HCT116 (cell line): ENCODE results near the gene DOK5. TPM values are rescaled to one million over a fixed set of nuclear protein-coding genes. Genes with fewer than 3 reads are reported as not detected.

ENCODE experiments used
- ATAC-seq: fragments of 200-7000 bp; cut with Tn5 transposase; 2 replicates; pipeline ENCODE4 v1.9.1; 2020; ENCODE audit warnings: mild to moderate bottlenecking, moderate library complexity
- BruUV-seq: library from RNA; stranded (reverse); fragments of 400-500 nt; replicated peaks from 2 replicates; lab custom pipeline; 2021; lab: Mats Ljungman, UMichigan
- CTCF ChIA-PET: fragments of 300-600 bp; sonication (Branson Sonifier 250); formaldehyde crosslinking; loops from one replicate; lab custom pipeline; 2021; ENCODE audit warnings: antibody characterized with exemption; lab: Charles Lee
- POLR2A ChIA-PET: fragments of 300-600, 350-600 bp; sonication (Branson Sonifier 250); formaldehyde crosslinking; loops from one replicate; lab custom pipeline; 2021; ENCODE audit warnings: antibody characterized with exemption; lab: Charles Lee
- RAD21 ChIA-PET, 2 experiments: fragments of 300-600 bp; sonication (Branson Sonifier 250); formaldehyde crosslinking; loops; one replicate each; lab custom pipeline; 2023; ENCODE audit warnings: low total read pairs in 2 of 2; ENCODE audit not compliant: uncharacterized antibody in 2 of 2, unreplicated experiment in 2 of 2, low non-redundant PET in 1 of 2; lab: Charles Lee
- DNase-seq: peaks from one replicate; pipeline ENCODE4 v3.0.0-alpha.2; 2010; ENCODE audit warnings: low read depth, low spot score
- H2AFZ ChIP-seq: fragments of 200-600 bp; shearing (Covaris generic), sonication (generic); 2 replicates; pipeline ENCODE4 v1.6.1; 2017; ENCODE audit warnings: low read depth, mixed run types, mixed read lengths, antibody characterized with exemption, low read length; ENCODE audit not compliant: poor library complexity, severe bottlenecking
- H3K27ac ChIP-seq: 2 replicates; pipeline ENCODE4 v1.5.1; 2012; ENCODE audit warnings: low read depth, low read length
- H3K27me3 ChIP-seq: fragments of 200-600 bp; sonication (generic); 2 replicates; pipeline ENCODE4 v1.6.1; 2016; ENCODE audit warnings: mixed run types, low read length, mixed read lengths; ENCODE audit not compliant: insufficient read depth
- H3K36me3 ChIP-seq, 2 experiments: fragments of 200-500 bp in 1 of 2; fragments of 200-600 bp in 1 of 2; sonication (Bioruptor generic) in 1 of 2; sonication (generic) in 1 of 2; 2 replicates each; pipeline versions ENCODE4 v1.5.1 to v1.6.1; 2014 to 2016; ENCODE audit warnings: low read length in 2 of 2, inconsistent platforms in 1 of 2, mixed read lengths in 1 of 2, mixed run types in 1 of 2; ENCODE audit not compliant: insufficient read depth in 2 of 2, control insufficient read depth in 1 of 2
- H3K4me1 ChIP-seq, 2 experiments: fragments of 200-600 bp in 1 of 2; sonication (generic) in 1 of 2; 2 replicates each; pipeline versions ENCODE4 v1.5.1 to v1.6.1; 2012 to 2017; ENCODE audit warnings: low read length in 2 of 2, inconsistent platforms in 1 of 2, mild to moderate bottlenecking in 1 of 2, mixed read lengths in 1 of 2, mixed run types in 1 of 2, moderate library complexity in 1 of 2; ENCODE audit not compliant: insufficient read depth in 2 of 2, control insufficient read depth in 1 of 2
- H3K4me2 ChIP-seq: fragments of 200-600 bp; sonication (generic); 2 replicates; pipeline ENCODE4 v1.6.1; 2017; ENCODE audit warnings: mixed run types, low read length, mixed read lengths
- H3K4me3 ChIP-seq, 2 experiments: fragments of 200-600 bp in 1 of 2; sonication (generic) in 1 of 2; replicated peaks in 1 of 2; 2 replicates each; pipeline ENCODE4 v1.5.1; 2011 to 2016; ENCODE audit warnings: low read length in 2 of 2, control low read depth in 1 of 2, low read depth in 1 of 2, mild to moderate bottlenecking in 1 of 2, mixed read lengths in 1 of 2, mixed run types in 1 of 2
- H3K79me2 ChIP-seq: fragments of 200-600 bp; sonication (generic); 2 replicates; pipeline ENCODE4 v1.6.1; 2017; ENCODE audit warnings: mild to moderate bottlenecking, mixed run types, low read length, moderate library complexity, mixed read lengths; ENCODE audit not compliant: insufficient read depth
- H3K9ac ChIP-seq: fragments of 200-600 bp; sonication (generic); 2 replicates; pipeline ENCODE4 v1.6.1; 2016; ENCODE audit warnings: low read length, mixed read lengths
- H3K9me2 ChIP-seq: fragments of 200-600 bp; sonication (generic), shearing (Covaris generic); 2 replicates; pipeline ENCODE4 v1.6.1; 2017; ENCODE audit warnings: mixed run types, mild to moderate bottlenecking, moderate library complexity; ENCODE audit not compliant: insufficient read depth
- H3K9me3 ChIP-seq, 2 experiments: fragments of 200-500 bp in 1 of 2; fragments of 200-600 bp in 1 of 2; sonication (Bioruptor generic) in 1 of 2; sonication (generic) in 1 of 2; 2 replicates each; pipeline ENCODE4 v1.6.1; 2014 to 2017; ENCODE audit warnings: low read length in 2 of 2, mixed read lengths in 2 of 2, inconsistent platforms in 1 of 2, low read depth in 1 of 2, mild to moderate bottlenecking in 1 of 2, mixed run types in 1 of 2, moderate library complexity in 1 of 2; ENCODE audit not compliant: control insufficient read depth in 1 of 2, insufficient read depth in 1 of 2
- H4K20me1 ChIP-seq: fragments of 200-600 bp; sonication (generic), shearing (Covaris generic); 2 replicates; pipeline ENCODE4 v1.6.1; 2017; ENCODE audit warnings: mixed run types, mild to moderate bottlenecking, moderate library complexity; ENCODE audit not compliant: insufficient read depth
- CBX3 ChIP-seq: IDR thresholded peaks from 2 replicates; pipeline ENCODE4 v1.6.1; 2012; ENCODE audit warnings: low read depth
- CEBPB ChIP-seq: IDR thresholded peaks from 2 replicates; pipeline ENCODE4 v1.6.1; 2012; ENCODE audit warnings: low read depth
- ELF1 ChIP-seq: IDR thresholded peaks from 2 replicates; pipeline ENCODE4 v1.6.1; 2012; ENCODE audit warnings: low read depth, borderline replicate concordance
- EZH2 ChIP-seq: fragments of 200-600 bp; sonication (generic); IDR thresholded peaks from 2 replicates; pipeline ENCODE4 v1.6.1; 2017; ENCODE audit warnings: antibody characterized with exemption, mixed run types
- EZH2phosphoT487 ChIP-seq: fragments of 200-600 bp; IDR thresholded peaks from 2 replicates; pipeline ENCODE4 v1.6.1; 2018; ENCODE audit warnings: antibody characterized with exemption, borderline replicate concordance
- JUND ChIP-seq: IDR thresholded peaks from 2 replicates; pipeline ENCODE4 v1.6.1; 2012
- POLR2A ChIP-seq: IDR thresholded peaks from 2 replicates; pipeline ENCODE4 v1.7.0; 2011; ENCODE audit warnings: borderline replicate concordance; ENCODE audit not compliant: insufficient read depth, insufficient read length; ENCODE audit errors: extremely low read depth
- POLR2AphosphoS5 ChIP-seq: IDR thresholded peaks from 2 replicates; pipeline ENCODE4 v1.6.1; 2011; ENCODE audit warnings: mild to moderate bottlenecking, low read depth, low read length, moderate library complexity
- RAD21 ChIP-seq: IDR thresholded peaks from 2 replicates; pipeline ENCODE4 v1.6.1; 2012; ENCODE audit warnings: low read depth, mild to moderate bottlenecking
- SP1 ChIP-seq: IDR thresholded peaks from 2 replicates; pipeline ENCODE4 v1.6.1; 2012; ENCODE audit warnings: low read depth
- TCF7L2 ChIP-seq: IDR thresholded peaks from 2 replicates; pipeline ENCODE4 v1.7.0; 2011; ENCODE audit warnings: borderline replicate concordance, inconsistent platforms; ENCODE audit not compliant: insufficient read depth, insufficient read length; ENCODE audit errors: extremely low read depth
- YY1 ChIP-seq: IDR thresholded peaks from 2 replicates; pipeline ENCODE4 v1.6.1; 2011; ENCODE audit warnings: low read length, low read depth, moderate library complexity, mild to moderate bottlenecking; ENCODE audit not compliant: insufficient replicate concordance; ENCODE audit errors: extremely low read depth
- ZNF274 ChIP-seq: fragments of 200-500 bp; sonication (Bioruptor generic); IDR thresholded peaks from 2 replicates; pipeline ENCODE4 v1.6.1; 2014; ENCODE audit warnings: mild to moderate bottlenecking, low read depth, low read length, inconsistent platforms
- intact Hi-C: fragments of 100-400 bp; cut with micrococcal nuclease; formaldehyde crosslinking; loops from 2 replicates; pipeline ENCODE4 v1.10.0; 2022
- total RNA-seq: library from RNA; stranded (reverse); gene quantifications from one replicate; pipeline ENCODE4 v1.2.1, GENCODE V29; 2021; ENCODE audit not compliant: unreplicated experiment
- TF ChIP-seq, protein P1 (sequence below), 3 experiments: fragments of 200-600 bp in 1 of 3; sonication (generic) in 1 of 3; IDR thresholded peaks in 2 of 3; conservative IDR thresholded peaks in 1 of 3; 2 replicates each; pipeline ENCODE4 v1.5.1; 2012 to 2017; ENCODE audit warnings: low read depth in 2 of 3, low read length in 2 of 3, antibody characterized with exemption in 1 of 3, borderline replicate concordance in 1 of 3, control low read depth in 1 of 3, mild to moderate bottlenecking in 1 of 3, mixed read lengths in 1 of 3, mixed run types in 1 of 3, moderate library complexity in 1 of 3; ENCODE audit not compliant: insufficient read depth in 1 of 3
- TF ChIP-seq, protein P2 (sequence below): IDR thresholded peaks from 2 replicates; pipeline ENCODE4 v1.6.1; 2012
- TF ChIP-seq, protein P3 (sequence below): IDR thresholded peaks from 2 replicates; pipeline ENCODE4 v1.6.1; 2011; ENCODE audit warnings: mild to moderate bottlenecking, low read length, moderate library complexity; ENCODE audit not compliant: insufficient replicate concordance; ENCODE audit errors: extremely low read depth
- TF ChIP-seq, protein P4 (sequence below): IDR thresholded peaks from 2 replicates; pipeline ENCODE4 v1.6.1; 2012; ENCODE audit warnings: low read depth

The DOK5 gene
- total RNA-seq, 1 experiment from 2014 or later, result not detected

DNA sequence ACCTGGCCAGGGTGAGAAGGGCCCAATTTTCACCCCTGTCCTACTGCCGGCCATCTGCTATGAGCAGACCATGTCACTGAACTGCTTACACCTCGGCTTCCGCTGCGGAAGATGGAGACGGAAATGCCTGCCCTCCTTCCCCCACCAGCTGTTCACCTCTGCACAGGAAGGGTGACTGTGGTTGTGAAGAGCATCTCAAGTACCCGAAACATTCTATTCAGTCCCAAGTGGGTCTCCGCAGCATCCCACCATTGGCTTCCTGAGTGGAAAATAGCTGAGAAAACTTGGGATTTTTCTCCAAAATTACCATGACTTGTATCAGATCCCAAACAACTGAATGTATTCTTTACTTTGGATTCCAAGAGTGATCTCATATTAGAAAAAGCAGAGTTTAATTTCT lies 16.1 kb downstream of the DOK5 start:
- ChIA-PET CTCF (no interaction called here), RAD21 (no interaction called here), POLR2A (no interaction called here)
- Histone ChIP-seq H3K4me3 (no peak overlapping the region), H2AFZ (no peak overlapping the region), H3K9ac (no peak overlapping the region), H3K27ac (no peak overlapping the region), H3K4me1 (peaks cover 0 to 6% of the 10 kb centered on the region in 2 experiments; a peak in 3 of 4 replicates), H4K20me1 (no peaks in the 10 kb centered on the region), H3K36me3 (no peaks in the 10 kb centered on the region), H3K27me3 (no peaks in the 10 kb centered on the region), H3K79me2 (no peaks in the 10 kb centered on the region), H3K9me3 (no peaks in the 10 kb centered on the region), H3K9me2 (no peaks in the 10 kb centered on the region), H3K4me2 (no peak overlapping the region)
- BruUV-seq, result no TSS peak
- TF ChIP-seq YY1, result no peak
- TF ChIP-seq EZH2, result no peak
- TF ChIP-seq CBX3, result no peak
- TF ChIP-seq, protein P1, sequence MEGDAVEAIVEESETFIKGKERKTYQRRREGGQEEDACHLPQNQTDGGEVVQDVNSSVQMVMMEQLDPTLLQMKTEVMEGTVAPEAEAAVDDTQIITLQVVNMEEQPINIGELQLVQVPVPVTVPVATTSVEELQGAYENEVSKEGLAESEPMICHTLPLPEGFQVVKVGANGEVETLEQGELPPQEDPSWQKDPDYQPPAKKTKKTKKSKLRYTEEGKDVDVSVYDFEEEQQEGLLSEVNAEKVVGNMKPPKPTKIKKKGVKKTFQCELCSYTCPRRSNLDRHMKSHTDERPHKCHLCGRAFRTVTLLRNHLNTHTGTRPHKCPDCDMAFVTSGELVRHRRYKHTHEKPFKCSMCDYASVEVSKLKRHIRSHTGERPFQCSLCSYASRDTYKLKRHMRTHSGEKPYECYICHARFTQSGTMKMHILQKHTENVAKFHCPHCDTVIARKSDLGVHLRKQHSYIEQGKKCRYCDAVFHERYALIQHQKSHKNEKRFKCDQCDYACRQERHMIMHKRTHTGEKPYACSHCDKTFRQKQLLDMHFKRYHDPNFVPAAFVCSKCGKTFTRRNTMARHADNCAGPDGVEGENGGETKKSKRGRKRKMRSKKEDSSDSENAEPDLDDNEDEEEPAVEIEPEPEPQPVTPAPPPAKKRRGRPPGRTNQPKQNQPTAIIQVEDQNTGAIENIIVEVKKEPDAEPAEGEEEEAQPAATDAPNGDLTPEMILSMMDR (IDR thresholded peaks at IDR 0.05 in 2 of 3, conservative IDR thresholded peaks at IDR 0.05 in 1 of 3; ENCODE audit: borderline replicate concordance in 1 of 3, insufficient read depth in 1 of 3, low read depth in 2 of 3, low read length in 2 of 3), result no peak
- no peak for TF ChIP-seq ELF1
- TF ChIP-seq, protein P2, sequence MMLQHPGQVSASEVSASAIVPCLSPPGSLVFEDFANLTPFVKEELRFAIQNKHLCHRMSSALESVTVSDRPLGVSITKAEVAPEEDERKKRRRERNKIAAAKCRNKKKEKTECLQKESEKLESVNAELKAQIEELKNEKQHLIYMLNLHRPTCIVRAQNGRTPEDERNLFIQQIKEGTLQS, result no peak
- TF ChIP-seq, protein P3, sequence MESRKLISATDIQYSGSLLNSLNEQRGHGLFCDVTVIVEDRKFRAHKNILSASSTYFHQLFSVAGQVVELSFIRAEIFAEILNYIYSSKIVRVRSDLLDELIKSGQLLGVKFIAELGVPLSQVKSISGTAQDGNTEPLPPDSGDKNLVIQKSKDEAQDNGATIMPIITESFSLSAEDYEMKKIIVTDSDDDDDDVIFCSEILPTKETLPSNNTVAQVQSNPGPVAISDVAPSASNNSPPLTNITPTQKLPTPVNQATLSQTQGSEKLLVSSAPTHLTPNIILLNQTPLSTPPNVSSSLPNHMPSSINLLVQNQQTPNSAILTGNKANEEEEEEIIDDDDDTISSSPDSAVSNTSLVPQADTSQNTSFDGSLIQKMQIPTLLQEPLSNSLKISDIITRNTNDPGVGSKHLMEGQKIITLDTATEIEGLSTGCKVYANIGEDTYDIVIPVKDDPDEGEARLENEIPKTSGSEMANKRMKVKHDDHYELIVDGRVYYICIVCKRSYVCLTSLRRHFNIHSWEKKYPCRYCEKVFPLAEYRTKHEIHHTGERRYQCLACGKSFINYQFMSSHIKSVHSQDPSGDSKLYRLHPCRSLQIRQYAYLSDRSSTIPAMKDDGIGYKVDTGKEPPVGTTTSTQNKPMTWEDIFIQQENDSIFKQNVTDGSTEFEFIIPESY, result no peak
- TF ChIP-seq CEBPB, result no peak
- TF ChIP-seq POLR2AphosphoS5, result no peak
- no peak for TF ChIP-seq JUND
- TF ChIP-seq POLR2A, result no peak
- no peak for TF ChIP-seq SP1
- no peak for TF ChIP-seq TCF7L2
- TF ChIP-seq, protein P4, sequence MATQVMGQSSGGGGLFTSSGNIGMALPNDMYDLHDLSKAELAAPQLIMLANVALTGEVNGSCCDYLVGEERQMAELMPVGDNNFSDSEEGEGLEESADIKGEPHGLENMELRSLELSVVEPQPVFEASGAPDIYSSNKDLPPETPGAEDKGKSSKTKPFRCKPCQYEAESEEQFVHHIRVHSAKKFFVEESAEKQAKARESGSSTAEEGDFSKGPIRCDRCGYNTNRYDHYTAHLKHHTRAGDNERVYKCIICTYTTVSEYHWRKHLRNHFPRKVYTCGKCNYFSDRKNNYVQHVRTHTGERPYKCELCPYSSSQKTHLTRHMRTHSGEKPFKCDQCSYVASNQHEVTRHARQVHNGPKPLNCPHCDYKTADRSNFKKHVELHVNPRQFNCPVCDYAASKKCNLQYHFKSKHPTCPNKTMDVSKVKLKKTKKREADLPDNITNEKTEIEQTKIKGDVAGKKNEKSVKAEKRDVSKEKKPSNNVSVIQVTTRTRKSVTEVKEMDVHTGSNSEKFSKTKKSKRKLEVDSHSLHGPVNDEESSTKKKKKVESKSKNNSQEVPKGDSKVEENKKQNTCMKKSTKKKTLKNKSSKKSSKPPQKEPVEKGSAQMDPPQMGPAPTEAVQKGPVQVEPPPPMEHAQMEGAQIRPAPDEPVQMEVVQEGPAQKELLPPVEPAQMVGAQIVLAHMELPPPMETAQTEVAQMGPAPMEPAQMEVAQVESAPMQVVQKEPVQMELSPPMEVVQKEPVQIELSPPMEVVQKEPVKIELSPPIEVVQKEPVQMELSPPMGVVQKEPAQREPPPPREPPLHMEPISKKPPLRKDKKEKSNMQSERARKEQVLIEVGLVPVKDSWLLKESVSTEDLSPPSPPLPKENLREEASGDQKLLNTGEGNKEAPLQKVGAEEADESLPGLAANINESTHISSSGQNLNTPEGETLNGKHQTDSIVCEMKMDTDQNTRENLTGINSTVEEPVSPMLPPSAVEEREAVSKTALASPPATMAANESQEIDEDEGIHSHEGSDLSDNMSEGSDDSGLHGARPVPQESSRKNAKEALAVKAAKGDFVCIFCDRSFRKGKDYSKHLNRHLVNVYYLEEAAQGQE, result no peak
- TF ChIP-seq RAD21, result no peak
- no peak for TF ChIP-seq ZNF274
- no peak for TF ChIP-seq EZH2phosphoT487
- ATAC-seq, result no peak
- DNase-seq, result no peak
- intact Hi-C loops, result no loop called here
